Tibial nerve (tissue), 4 donors: ENCODE measurements around the gene CYB561D1.

ENCODE experiments used
- EP300 ChIP-seq, 2 donors: sonication (generic); formaldehyde crosslinking; IDR thresholded peaks; one replicate each; pipeline ENCODE4 v1.6.1; 2017; ENCODE audit warnings: antibody characterized with exemption in 2 of 2, mild to moderate bottlenecking in 1 of 2
- POLR2A ChIP-seq, 2 donors: fragments of 450-650 bp; IDR thresholded peaks; one replicate each; pipeline ENCODE4 v1.6.1; 2017; ENCODE audit warnings: antibody characterized with exemption in 2 of 2, mild to moderate bottlenecking in 2 of 2, moderate library complexity in 2 of 2
- TF ChIP-seq, protein P1 (sequence below), 5 experiments: fragments of 200-600 bp in 3 of 5; fragments of 450-650 bp in 2 of 5; sonication (generic) in 3 of 5; IDR thresholded peaks; one replicate each; pipeline ENCODE4 v1.5.1; 2016 to 2019; ENCODE audit warnings: antibody characterized with exemption in 5 of 5, mild to moderate bottlenecking in 3 of 5, moderate library complexity in 2 of 5

- TF ChIP-seq POLR2A (IDR thresholded peaks at IDR 0.05) (no peak), EP300 (IDR thresholded peaks at IDR 0.05) (no peak)
- TF ChIP-seq, protein P1, sequence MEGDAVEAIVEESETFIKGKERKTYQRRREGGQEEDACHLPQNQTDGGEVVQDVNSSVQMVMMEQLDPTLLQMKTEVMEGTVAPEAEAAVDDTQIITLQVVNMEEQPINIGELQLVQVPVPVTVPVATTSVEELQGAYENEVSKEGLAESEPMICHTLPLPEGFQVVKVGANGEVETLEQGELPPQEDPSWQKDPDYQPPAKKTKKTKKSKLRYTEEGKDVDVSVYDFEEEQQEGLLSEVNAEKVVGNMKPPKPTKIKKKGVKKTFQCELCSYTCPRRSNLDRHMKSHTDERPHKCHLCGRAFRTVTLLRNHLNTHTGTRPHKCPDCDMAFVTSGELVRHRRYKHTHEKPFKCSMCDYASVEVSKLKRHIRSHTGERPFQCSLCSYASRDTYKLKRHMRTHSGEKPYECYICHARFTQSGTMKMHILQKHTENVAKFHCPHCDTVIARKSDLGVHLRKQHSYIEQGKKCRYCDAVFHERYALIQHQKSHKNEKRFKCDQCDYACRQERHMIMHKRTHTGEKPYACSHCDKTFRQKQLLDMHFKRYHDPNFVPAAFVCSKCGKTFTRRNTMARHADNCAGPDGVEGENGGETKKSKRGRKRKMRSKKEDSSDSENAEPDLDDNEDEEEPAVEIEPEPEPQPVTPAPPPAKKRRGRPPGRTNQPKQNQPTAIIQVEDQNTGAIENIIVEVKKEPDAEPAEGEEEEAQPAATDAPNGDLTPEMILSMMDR (IDR thresholded peaks at IDR 0.05): peak in 4 of 5 experiments; percentile 10 to 35 (median 22)
These were observed 6.0 kb downstream of the CYB561D1 start for GRCh38 chr1:109499661-109500536.
